ENCODE measurements around the gene SQOR.

DNA sequence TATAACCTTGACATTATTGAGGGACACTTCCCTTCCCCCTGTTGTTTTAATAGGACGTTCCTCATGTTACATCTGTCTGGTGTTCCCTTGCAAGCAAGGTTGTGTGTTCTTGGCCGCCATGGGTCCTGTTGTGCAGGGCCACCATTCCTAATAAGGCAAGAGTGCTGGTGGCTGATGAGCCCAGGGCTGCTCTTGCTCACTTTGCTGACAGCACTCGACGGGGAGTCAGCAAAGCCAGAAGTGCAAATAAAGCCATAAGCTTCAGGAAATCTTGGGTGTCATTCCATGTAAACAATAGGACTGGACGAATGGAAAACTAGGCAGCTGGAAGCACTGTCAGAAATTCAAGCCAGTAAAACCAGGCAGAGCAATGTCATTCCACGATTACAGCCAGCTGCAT lies 75.8 kb downstream of the SQOR start:
- no peak for TF ChIP-seq CTCF (IDR thresholded peaks at IDR 0.05)
- peak in 2 of 3 donors; percentile 10 for TF ChIP-seq POLR2AphosphoS5 (IDR thresholded peaks at IDR 0.05)

Data from stomach (tissue), 4 donors.